Fibroblast of skin of back (primary cell): ENCODE measurements around the gene SRL.
"Not testable (repeated sequence)": the region's sequence is repeated elsewhere in the genome, so short reads cannot be mapped to it uniquely, and the experiment has no call there.

Source experiments
- DNase-seq: peaks from one replicate; pipeline ENCODE4 v3.0.0-alpha.2; 2013

SRL gene

GRCh38 chr16:4225075-4225474 is 16.8 kb downstream of the SRL start:
- DNase-seq = no peak

DNA sequence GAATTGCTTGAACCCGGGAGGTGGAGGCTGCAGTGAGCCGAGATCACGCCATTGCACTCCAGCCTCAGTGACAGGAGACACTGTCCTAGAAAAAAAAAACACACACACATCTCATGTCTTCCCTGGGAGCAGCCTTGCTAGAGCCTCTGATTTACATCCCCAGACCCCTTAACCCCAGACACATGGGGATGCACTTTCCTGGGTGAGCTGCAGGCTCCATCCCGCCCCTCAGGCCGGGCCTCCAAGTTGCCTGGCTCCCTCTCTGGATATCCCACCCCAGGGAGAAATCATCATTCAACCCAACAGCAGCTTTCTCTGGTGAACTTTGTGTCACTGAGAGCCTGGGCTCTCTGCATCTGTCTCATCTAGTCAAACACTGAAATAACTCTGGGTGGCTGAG is 21.5 kb downstream of the SRL start:
- DNase-seq = no peak

DNA sequence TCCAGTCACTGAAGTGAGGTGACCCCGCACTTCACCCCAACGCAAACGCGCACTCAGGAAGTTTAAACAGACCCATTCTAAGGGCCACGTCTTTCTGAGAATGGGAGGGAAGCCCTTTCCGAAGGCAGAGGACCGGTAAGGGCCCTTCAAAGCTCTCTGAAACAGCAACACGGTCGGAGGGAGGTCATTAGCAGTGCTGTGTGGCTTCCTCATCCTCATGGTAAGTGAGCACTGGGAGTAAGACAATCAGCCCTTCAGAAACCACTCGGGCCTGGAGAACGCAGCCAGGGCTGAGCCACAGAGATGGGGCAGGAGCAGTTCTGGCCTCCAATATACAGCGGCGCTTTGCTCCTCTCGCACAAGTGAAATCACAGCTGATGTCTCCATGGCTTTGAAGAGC is 23.7 kb downstream of the SRL start:
- no peak for DNase-seq

DNA sequence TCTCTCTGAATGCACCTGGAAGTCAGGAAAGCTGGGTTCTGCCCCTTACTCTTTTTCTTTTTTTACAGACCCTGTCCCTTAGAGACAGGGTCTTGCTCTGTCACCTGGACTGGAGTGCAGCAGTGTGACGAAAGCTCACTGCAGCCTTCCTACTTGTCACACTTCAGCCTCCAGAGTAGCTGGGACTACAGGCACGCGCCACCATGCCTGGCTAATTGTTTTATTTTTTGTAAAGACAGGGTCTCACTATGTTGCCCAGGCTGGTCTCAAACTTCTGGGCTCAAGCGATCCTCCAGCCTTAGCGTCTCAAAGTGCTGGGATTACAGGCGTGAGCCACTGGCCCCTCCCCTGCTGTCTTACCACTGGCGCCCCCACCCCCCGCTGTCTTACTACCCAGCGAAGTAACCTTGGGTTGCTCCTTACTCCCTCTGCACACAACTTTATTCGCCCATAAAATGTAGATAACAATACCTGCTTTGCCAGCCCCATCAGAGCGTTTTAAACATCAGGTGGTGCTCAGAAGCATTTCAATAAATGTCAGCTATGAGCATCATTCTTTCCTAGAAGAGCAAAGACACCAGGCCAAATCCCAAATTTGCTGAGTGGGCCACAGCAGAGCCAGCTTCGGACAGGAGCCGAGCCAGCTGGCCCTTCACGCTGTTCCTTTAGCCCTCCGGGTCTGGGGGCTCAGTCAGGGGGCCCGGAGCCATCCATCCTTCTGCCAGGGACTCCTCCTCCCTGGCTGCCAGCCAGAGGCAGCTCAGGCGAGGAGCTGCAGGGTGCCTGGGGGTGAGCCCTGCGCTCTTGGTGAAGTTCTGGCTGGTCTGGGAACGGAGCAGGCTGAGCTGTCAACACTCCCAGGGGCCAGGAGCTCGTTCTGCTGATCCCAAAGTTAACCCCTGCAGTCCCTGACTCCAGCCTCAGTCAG is 24.4 kb downstream of the SRL start:
- DNase-seq = peak; percentile 55

- no peak for DNase-seq
These were observed 25.3 kb downstream of the SRL start for GRCh38 chr16:4216596-4216995.

DNA sequence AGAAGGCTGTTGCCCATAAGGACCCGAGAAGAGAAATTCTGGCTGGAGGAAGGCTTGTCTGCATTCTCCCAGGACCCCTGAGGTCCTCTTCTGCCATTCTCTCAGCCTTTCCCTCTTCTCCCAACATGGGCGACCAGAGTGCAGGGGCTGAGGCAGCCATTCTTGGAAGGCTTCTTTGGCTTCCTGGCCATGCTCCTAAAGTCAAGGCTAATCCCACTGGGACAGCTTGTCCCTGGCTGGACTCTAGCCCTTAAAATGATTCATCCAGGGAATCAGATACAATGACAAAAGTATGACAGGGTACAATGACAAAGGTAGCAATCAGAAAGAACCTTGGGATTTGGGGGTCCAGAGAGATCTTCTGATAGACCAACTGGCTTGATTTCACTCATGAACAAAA is 26.8 kb downstream of the SRL start:
- DNase-seq = peak; percentile 22

- peak; percentile 91 for DNase-seq
These were observed 27.7 kb downstream of the SRL start for GRCh38 chr16:4214215-4214621.

- no peak for DNase-seq
These were observed 28.1 kb downstream of the SRL start for GRCh38 chr16:4213737-4214136.

DNA sequence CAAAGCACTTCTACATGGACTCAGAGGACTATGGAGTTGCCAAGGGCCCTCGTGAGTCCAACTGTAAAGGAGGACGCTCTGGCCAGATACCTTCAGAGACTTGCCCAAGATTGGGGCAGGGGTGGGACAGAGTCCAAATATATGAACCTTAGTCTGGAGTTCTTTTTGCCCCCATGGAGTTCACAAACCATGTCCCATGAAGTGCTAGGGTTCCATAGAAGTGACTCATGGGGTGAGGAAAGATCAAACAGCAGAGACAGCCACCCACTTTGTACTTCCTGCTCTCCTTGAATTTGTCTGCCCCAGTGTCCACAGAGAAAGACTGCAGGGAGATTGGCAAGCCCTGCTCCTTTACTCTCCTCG is 29.0 kb downstream of the SRL start:
- peak; percentile 75 for DNase-seq

DNA sequence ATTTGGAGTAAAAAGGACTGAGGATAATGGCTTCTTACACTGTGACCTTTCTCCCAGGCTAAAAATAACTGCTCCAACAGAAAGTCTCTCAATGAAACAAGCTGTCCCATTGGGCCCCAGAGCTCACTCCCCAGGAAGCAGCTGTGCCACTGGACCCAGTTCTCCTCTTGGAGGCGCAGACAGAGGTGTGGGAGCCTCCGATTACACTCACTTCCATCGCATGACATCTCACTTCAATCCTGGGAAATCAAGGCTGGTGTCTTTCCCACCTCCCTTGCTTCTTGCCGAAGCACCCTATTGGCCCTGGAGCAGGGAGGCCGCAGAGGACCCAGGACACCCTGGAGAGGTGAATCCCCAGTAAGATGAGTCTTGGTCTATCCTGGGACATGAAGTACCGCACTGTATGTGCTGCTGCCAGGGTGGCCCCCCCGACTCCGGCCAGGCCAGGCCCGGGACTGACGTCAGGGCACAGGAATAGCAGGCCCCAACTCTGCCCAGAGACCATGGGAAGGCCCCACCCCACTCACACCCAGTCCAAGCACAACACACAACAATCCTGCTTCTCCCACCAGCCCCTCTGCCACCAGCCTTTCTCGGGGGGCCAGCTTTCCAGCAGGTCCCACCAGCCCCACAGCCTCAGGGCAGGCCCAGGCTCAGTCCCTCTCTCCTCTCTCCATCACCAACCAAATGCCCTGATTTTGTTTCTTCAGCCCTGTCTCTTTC is 29.5 kb downstream of the SRL start:
- no peak for DNase-seq

GRCh38 chr16:4211445-4212210 is 30.3 kb downstream of the SRL start:
- DNase-seq = not testable (repeated sequence)

- DNase-seq = no peak
These were observed 32.2 kb downstream of the SRL start for GRCh38 chr16:4209666-4210065.

DNA sequence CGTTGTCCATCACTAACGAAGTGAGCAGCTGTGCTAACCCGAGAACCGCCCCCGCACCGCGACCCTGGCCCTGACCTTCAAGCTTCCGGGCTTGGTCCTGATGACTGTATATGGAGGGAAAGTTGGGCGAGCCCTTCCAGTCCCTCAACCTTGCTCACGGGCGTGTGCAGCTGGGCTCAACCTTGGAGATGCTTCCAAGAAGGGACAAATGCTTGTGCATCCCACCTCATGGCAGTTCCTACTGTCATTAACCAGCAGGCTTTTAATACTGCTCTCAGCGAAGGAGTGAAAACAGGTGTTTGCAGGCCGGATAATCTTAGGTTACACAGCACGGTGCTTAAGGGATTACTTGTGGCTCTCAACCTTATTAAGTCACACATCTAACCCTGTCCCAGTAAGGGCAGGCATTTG is 33.5 kb downstream of the SRL start:
- DNase-seq = no peak

DNA sequence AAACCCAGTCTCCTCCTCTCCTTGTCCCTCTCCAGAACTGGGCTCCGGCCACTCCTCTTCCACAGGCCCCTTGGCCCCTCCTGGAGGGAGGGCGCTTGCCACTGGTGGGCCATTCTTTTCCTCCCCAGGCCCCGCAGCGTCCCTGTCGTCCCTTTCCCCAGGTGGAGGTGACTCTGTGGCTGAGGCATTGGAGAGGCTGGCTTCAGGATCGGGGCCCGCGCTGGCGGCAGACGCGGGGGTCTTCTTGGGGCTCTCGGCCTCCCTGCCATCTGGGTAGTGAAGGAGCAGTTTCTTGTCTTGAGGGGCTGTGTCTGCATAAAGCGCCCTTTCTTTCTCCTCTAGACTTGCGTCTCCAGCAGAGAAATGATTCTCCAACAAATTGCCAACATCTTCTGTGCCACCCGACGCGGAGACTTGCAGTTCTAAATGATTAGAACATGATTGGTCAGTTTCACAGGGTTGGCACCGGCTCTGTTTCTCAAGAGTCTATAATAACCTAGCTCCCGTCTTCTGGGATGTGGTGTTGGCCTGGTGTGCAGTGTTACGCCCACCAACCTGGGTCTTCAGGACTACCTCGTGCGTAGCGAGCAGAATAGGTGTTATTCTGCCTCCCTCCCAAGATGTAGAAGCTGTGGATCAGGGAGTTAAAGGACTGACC is 34.1 kb downstream of the SRL start:
- no peak for DNase-seq

GRCh38 chr16:4207229-4207628 is 34.7 kb downstream of the SRL start:
- DNase-seq = no peak

GRCh38 chr16:4206680-4207079 is 35.2 kb downstream of the SRL start:
- no peak for DNase-seq

- no peak for DNase-seq
These were observed 35.9 kb downstream of the SRL start for GRCh38 chr16:4205971-4206370.

- DNase-seq = no peak
These were observed 37.4 kb downstream of the SRL start for GRCh38 chr16:4204521-4204920.

DNA sequence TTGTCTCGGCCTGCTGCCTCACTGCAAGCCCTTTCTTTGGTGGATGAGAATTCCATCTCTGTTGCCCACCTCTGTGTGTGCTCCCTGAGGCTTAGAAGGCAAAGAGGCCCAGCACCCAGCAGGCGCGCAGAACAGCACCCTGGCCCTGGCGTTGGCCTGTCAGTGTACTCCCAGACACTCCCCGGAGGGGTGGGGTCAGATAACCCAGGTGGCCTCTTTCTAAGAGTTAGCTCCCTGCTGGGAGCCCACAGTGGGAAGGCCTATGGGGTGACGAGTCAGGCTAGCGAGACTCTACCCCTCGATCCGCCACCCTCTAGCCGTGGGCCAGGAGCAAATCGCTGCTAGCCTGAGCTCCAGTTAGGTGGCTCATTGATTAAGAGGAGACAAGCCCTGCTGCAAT is 38.1 kb downstream of the SRL start:
- no peak for DNase-seq

DNA sequence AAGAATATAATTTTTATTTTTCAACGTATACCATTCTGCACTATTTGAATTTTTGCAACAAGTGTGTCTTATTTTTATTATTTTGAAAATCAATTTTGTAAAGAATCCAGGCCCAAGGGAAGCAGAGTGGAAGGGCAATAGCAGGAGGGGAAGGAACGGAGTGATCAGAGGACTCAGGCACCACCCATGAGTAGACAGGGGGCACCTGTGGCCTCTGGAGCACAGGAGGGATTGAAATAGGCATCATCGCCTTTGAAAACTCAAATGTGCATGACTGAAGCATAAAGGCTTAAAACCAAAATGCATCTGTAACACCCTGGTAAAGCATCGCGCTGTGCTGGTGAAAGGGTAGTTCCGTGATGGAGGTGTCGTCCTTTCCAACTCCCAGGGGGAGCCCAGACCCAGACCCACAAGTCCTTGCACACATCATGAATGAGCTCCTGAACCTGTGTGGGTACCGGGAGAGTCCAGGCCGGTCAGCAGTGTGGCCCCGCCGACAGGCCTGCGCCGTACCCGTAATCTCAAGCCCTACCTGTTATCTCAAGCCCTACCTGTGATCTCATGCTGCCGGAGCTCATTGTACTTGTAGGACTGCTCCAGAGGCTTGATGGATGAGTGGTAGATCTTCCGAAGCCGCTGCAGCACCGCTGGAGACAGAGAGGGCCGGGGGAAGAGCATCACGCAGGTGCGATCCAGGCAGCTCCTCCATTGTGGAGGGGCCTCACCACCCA is 39.1 kb downstream of the SRL start:
- DNase-seq = no peak

DNA sequence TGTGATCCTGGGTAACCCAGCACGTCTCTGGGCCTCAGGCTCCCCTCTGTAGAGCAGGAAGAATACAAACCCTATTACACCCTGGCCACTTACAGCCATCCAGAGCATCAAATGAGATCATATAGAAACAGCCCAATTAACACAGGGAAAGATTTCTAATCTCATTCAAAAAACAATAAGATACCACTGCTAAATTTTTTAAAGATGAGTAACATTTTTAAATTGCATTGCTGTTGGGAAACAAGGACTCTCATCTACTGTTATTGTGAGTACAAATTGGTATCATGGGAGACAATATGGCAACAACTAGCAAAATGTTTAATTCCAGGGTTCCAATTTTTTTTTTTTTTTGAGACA is 41.1 kb downstream of the SRL start:
- DNase-seq = peak; percentile 62
